Right lobe of liver (tissue), 4 donors: ENCODE data around the gene IL17B.

Experiments used
- POLR2A ChIP-seq: fragments of 450-650 bp; IDR thresholded peaks from one replicate; pipeline ENCODE4 v1.6.1; 2017; ENCODE audit warnings: antibody characterized with exemption, mild to moderate bottlenecking
- TF ChIP-seq, protein P1 (sequence below), 4 donors: fragments of 200-600 bp in 3 of 4; fragments of 450-650 bp in 1 of 4; IDR thresholded peaks; one replicate each; pipeline versions ENCODE4 v1.5.1 to v1.8.0; 2016 to 2022; ENCODE audit warnings: antibody characterized with exemption in 4 of 4, mild to moderate bottlenecking in 2 of 4
- donor health status: DM: no; HTN: no; CAD: no.
- donor health status: DM: no; HTN: no; CAD: no.
- donor health status: DM: no; HTN: yes; CAD: no.

DNA sequence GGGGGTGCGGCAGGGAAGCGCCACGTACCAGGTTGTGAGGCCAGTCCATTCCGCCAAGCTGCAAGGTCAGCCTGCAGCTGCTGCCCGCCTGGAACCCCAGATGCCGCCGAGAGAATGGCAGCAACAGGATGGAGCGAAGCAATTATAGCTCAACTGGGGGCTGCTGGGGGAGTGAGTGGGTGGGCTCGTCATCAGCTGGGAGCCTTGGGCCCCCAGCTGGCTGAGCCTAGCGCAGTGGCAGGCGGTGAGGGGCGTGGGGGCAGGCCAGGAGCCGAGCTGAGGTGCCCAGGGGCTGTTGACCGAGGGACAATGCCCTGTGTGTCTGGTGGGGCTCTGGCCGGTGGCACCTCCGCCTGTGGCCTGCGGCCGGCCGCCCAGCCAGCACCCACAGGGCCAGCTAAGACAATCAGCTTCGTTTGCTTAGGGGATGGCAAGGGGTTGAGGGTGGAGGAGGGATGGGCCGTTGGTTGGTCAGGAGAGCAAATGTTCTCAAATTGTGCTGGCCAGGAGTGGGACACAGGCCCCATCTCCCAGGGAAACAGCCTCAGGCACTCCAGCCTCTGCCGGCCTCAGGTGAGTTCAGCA is at the start of gene IL17B:
- TF ChIP-seq, protein P1, sequence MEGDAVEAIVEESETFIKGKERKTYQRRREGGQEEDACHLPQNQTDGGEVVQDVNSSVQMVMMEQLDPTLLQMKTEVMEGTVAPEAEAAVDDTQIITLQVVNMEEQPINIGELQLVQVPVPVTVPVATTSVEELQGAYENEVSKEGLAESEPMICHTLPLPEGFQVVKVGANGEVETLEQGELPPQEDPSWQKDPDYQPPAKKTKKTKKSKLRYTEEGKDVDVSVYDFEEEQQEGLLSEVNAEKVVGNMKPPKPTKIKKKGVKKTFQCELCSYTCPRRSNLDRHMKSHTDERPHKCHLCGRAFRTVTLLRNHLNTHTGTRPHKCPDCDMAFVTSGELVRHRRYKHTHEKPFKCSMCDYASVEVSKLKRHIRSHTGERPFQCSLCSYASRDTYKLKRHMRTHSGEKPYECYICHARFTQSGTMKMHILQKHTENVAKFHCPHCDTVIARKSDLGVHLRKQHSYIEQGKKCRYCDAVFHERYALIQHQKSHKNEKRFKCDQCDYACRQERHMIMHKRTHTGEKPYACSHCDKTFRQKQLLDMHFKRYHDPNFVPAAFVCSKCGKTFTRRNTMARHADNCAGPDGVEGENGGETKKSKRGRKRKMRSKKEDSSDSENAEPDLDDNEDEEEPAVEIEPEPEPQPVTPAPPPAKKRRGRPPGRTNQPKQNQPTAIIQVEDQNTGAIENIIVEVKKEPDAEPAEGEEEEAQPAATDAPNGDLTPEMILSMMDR (IDR thresholded peaks at IDR 0.05), result no peak
- TF ChIP-seq POLR2A, result no peak
